Middle frontal gyrus (tissue), 1 donor: ENCODE results near the gene PLAC1.

ENCODE experiments used
- DNase-seq: peaks from one replicate; pipeline ENCODE4 v3.0.0-alpha.2; 2015; ENCODE audit warnings: low spot score; ENCODE audit errors: extremely low spot score

The PLAC1 gene

GRCh38 chrX:134631426-134632346, 26.6 kb downstream of the PLAC1 start:
- DNase-seq: no peak

- DNase-seq: no peak
Measured at GRCh38 chrX:134628663-134629062, 29.6 kb downstream of the PLAC1 start.

- DNase-seq: no peak
Measured at GRCh38 chrX:134626434-134626833, 31.8 kb downstream of the PLAC1 start.

DNA sequence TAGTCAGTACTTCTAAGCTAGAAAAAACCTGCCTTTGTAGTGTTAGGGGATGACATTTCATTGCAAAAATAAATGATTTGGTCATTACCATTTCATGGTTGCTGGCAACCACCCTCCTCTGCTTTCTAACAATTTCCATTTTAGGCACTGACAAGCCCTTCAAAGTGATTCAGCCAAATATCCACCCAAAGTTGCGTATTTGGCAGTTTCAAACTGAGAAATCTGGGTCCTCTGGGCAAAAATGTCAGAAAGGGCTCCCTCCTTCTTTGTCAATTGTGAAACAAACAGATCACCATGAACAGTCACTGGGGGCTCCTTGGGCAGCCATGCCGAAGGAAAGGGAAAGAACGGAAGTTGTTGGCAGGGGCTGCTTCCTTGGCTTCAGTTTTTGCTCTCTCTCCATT, 33.0 kb downstream of the PLAC1 start:
- no peak for DNase-seq

GRCh38 chrX:134624046-134624430, 34.2 kb downstream of the PLAC1 start:
- DNase-seq: no peak

DNA sequence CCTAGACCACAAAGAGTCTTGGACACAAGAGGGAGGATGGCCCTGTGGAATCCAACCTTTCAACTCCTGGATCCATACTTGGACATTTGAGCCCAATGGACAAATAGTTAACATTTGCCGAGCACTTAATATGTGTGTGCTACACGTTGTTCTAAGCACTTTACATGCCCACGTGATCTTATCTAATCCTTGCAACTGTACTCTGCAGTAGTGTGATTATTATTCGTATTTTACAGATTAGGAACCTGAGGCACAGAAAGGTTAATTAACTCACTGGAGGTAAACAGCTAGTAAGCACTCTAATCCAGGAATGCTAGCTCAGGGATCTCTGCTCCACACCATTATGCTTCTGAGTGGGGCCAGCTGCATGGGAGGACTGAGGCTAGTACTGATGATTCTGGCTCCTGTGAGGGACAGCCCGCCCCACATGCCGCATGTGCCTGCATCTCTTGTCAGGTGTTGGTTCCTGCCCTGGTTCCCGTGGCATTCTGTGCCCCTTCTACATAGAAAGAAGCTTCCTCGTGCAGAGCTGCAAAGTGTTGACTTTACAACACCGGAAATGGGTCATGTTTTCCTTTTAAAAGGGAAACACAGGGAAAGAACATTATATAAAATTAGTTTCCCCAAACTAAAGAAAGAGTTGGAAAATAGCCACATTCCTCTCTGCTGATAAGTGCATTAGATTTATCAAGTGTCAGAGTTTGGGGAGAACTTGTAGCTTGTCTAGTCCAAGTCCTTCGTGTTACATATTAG, 34.8 kb downstream of the PLAC1 start:
- DNase-seq: no peak

DNA sequence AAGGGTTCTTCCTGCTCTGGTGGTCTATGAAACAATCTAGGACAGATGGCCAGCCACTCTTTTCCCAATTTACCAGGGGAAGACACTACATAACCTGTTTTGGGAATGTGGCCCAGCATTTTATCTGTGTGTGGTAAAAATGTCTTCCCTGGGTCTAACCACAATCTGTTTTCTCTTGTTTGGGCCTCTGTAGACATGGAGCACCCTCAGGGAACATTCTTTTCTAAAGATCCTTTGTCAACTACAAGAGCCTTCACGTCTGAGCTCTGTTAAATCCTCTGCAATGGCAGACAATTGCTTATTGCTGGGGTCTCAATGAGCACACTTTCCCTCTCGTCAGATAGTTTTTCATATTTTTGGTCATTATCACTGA, 35.5 kb downstream of the PLAC1 start:
- DNase-seq: no peak

GRCh38 chrX:134622056-134622812, 36.0 kb downstream of the PLAC1 start:
- DNase-seq: no peak

DNA sequence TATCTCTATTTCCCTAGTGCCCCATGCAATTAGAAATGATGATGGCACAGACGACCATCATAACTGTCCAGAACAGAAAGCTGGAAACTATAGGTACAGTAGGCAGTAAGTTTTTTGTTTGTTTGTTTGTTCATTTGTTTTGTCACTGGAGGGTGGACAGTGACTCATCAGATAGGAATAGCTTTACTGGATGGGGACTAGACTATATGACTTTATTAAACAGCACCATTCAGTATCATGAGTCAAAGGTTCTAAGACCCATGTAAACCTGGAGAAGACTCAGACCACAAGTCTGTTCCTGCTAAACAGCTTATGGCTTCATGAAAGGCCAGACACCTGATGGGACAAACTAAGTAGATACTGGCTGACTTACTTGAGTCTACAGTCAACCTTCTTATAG, 38.4 kb downstream of the PLAC1 start:
- no peak for DNase-seq

- no peak for DNase-seq
Measured at GRCh38 chrX:134613396-134613795, 44.9 kb downstream of the PLAC1 start.

DNA sequence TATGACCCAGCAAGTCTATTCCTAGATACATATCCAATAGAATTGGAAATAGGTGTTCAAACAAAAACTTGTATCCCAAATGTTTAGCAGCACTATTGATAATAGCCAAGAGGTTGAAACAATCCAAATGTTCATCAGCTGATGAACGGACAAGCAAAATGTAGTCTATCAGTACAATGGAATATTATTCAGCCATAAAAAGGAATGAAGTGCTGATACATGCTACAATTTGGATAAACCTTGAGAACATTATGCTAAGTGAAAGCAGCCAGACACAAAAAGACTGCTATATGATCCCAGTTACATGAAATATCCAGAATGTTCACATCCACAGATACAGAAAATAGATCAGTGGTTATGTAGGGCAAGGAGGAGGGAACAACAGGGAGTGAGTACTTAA, 50.1 kb downstream of the PLAC1 start:
- no peak for DNase-seq

DNA sequence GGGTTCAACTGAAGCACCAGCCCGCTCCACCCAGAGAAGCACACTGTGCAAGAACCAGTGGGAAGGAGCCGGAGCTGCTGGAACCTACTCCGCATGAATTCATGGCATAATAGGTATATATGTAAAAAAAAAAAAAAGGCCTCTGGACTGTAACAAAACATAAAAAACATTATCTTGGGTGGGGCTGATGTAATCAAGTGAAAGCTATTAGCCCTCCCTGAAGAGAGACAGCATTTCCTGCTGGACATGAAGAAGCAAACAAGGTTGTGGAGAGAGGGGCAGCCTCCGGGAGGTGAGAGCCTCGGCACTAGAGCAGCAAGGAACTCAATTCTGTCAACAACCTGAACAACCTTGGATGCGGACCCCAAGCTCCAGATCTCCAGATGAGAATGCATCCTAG, 50.7 kb downstream of the PLAC1 start:
- DNase-seq: no peak

DNA sequence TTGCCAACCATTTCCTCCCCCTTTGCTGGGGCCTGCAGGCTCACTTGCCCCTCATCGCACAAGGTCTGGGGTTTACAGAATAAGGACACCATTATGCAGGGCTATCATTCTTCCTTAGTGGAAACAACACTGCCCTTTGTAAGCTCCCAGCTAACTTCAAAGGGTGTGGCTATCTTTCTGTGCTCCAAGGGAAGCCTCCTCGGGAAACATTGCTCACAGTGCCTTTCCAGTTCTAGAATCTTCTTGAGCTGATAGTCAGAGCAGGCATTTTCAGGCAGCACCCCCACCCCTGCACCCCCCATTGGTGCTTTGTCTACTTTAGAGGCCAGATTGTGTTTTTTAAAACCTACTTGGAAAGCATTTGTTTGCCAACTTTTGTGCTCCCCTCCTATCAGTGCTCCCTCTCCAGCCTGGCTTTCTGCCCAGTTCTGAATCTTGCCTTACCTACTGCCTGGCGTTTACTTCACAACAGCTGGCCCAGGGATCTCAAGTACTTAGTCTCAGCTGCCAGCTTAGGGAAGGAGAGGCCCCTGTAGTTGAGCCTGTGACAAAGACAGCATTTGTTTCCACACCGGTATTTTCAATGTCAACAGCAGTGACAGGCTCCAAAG, 53.5 kb downstream of the PLAC1 start:
- no peak for DNase-seq

GRCh38 chrX:134603806-134604700, 54.2 kb downstream of the PLAC1 start:
- DNase-seq: no peak

DNA sequence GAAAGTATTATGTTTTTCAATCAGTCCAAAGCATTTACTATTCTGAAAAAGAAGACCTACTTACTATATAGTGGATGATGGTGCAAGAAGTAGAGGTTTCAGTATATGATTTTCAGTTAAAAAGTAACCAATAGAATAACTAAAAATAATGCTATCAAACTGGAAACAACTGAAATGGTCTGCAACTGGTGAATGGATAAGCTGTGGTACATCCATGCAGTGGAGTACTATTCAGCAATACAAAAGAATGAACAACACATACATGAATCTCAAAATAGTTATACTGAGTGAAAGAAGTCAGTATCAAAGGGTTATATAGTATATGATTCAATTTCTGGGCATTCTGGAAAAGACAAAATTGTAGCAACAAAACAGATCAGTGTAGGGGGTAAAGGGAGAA, 55.9 kb downstream of the PLAC1 start:
- DNase-seq: no peak

DNA sequence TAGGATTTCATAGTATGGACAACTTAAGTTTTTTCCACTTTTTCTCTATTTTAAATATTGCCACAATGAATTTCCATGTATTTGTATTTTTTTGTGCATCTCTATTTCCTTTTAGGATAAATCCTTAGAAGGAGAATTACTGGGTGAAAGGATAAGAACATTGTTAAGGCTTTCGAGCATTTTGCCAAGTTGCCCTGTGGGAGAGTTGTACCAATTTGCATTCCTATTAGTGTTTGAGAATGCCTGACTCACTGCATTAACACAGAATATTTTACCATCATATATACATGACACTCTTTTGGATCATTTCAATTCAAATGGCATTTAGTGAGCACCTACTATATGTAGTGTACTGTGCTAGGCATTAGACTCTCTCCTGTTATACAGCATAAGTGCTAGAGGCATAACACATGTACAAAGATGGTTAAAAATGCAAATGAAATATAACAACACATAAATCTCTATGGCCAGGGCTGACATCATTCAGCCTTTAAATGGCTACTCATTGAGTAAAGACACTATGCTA, 57.0 kb downstream of the PLAC1 start:
- DNase-seq: no peak

- no peak for DNase-seq
Measured at GRCh38 chrX:134600714-134601113, 57.6 kb downstream of the PLAC1 start.

DNA sequence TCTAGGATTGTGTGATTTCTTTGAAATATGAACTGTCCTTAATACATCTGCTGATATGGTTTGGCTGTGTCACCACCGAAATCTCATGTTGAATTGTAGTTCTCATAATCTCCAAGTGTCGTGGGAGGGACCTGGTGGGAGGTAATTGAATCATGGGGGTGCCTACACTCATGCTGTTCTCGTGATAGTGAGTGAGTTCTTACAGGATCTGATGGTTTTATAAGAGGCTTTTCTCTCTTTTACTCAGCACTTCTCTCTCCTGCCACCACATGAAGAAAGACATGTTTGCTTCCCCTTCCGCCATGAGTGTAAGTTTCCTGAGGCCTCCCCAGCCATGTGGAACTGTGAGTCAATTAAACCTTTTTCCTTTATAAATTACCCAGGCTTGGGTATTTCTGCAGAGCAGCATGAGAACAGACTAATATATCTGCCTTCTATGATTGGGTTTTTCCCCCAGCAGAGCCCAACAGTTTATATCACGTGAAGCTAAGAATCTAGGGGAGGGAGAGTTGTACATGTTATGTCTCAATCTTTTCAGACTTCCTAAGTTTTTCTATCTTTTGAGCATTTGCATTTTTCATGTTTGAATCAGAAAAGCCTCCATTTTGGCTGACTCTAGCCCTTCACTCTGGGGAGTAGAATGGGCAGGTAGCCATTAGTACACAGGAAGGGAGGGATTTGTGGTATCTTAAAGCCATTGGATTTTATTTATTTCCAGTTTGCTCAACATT, 58.9 kb downstream of the PLAC1 start:
- DNase-seq: no peak

DNA sequence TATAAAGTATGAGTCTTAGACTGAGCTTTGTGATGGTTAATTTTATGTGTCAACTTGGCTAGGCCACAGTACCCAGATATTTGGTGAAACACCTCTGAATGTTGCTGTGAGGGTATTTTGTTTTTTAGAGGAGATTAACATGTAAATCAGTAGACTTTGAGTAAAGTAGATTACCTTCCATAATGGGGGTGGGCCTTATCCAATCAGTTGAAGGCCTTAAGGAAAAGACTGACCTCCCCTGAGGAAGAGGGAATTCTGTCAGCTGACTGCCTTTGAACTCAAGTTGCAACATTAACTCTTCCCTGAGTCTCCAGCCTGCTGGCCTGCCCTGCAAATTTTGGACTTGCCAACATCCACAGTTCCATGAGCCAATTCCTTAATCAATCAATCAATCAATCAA, 66.0 kb downstream of the PLAC1 start:
- DNase-seq: no peak

- DNase-seq: no peak
Measured at GRCh38 chrX:134591502-134591901, 66.8 kb downstream of the PLAC1 start.
